ENCODE data around the gene RHO.

Gene RHO

GRCh38 chr3:129526121-129526900, 2.1 kb upstream of the RHO start:
- Mint-ChIP-seq H3K36me3 (no peaks in the 10 kb centered on the region), H3K27me3 (no peaks in the 10 kb centered on the region), H3K27ac (no peak overlapping the region), H3K9me3 (no peaks in the 10 kb centered on the region), H3K4me1 (no peaks in the 10 kb centered on the region), H3K4me3 (no peak overlapping the region)

- Mint-ChIP-seq H3K4me3 (no peak overlapping the region), H3K27me3 (no peaks in the 10 kb centered on the region), H3K9me3 (no peaks in the 10 kb centered on the region), H3K4me1 (no peaks in the 10 kb centered on the region), H3K36me3 (no peaks in the 10 kb centered on the region), H3K27ac (no peak overlapping the region)
These were observed 1.2 kb upstream of the RHO start for GRCh38 chr3:129527262-129527661.

GRCh38 chr3:129529436-129530210, 1.2 kb downstream of the RHO start:
- H3K36me3 Mint-ChIP-seq, result no peaks in the 10 kb centered on the region
- no peaks in the 10 kb centered on the region for H3K27me3 Mint-ChIP-seq
- no peaks in the 10 kb centered on the region for H3K9me3 Mint-ChIP-seq
- H3K27ac Mint-ChIP-seq, result no peak overlapping the region
- H3K4me1 Mint-ChIP-seq, result no peaks in the 10 kb centered on the region
- H3K4me3 Mint-ChIP-seq, result no peak overlapping the region

- Mint-ChIP-seq H3K4me3 (no peak overlapping the region), H3K36me3 (no peaks in the 10 kb centered on the region)
These were observed 1.9 kb downstream of the RHO start for GRCh38 chr3:129530251-129530791.

GRCh38 chr3:129530821-129531220, 2.4 kb downstream of the RHO start:
- Mint-ChIP-seq H3K4me1 (no peaks in the 10 kb centered on the region), H3K4me3 (no peak overlapping the region), H3K27me3 (no peaks in the 10 kb centered on the region), H3K27ac (no peak overlapping the region), H3K9me3 (no peaks in the 10 kb centered on the region), H3K36me3 (no peaks in the 10 kb centered on the region)

More at GRCh38 chr3:129530251-129530791, 1.9 kb downstream of the RHO start:
- Mint-ChIP-seq H3K27ac (no peak overlapping the region), H3K27me3 (no peaks in the 10 kb centered on the region), H3K9me3 (no peaks in the 10 kb centered on the region), H3K4me1 (no peaks in the 10 kb centered on the region)

GRCh38 chr3:129531699-129532098, 3.3 kb downstream of the RHO start:
- Mint-ChIP-seq H3K27me3 (no peaks in the 10 kb centered on the region), H3K36me3 (no peaks in the 10 kb centered on the region), H3K4me1 (no peaks in the 10 kb centered on the region), H3K27ac (no peak overlapping the region), H3K9me3 (no peaks in the 10 kb centered on the region), H3K4me3 (no peak overlapping the region)

GRCh38 chr3:129532261-129532660, 3.8 kb downstream of the RHO start:
- H3K27me3 Mint-ChIP-seq, result no peaks in the 10 kb centered on the region
- no peak overlapping the region for H3K4me3 Mint-ChIP-seq
- no peak overlapping the region for H3K27ac Mint-ChIP-seq
- H3K4me1 Mint-ChIP-seq, result no peaks in the 10 kb centered on the region
- H3K36me3 Mint-ChIP-seq, result no peaks in the 10 kb centered on the region
- no peaks in the 10 kb centered on the region for H3K9me3 Mint-ChIP-seq

GRCh38 chr3:129533406-129533805, 5.0 kb downstream of the RHO start:
- Mint-ChIP-seq H3K36me3 (no peaks in the 10 kb centered on the region), H3K27me3 (no peaks in the 10 kb centered on the region), H3K27ac (no peak overlapping the region), H3K4me3 (no peak overlapping the region), H3K9me3 (no peaks in the 10 kb centered on the region), H3K4me1 (no peaks in the 10 kb centered on the region)

- Mint-ChIP-seq H3K9me3 (no peaks in the 10 kb centered on the region), H3K4me1 (no peaks in the 10 kb centered on the region), H3K27ac (no peak overlapping the region), H3K4me3 (no peak overlapping the region), H3K27me3 (no peaks in the 10 kb centered on the region), H3K36me3 (no peaks in the 10 kb centered on the region)
These were observed 6.1 kb downstream of the RHO start for GRCh38 chr3:129534428-129535027.

- Mint-ChIP-seq H3K36me3 (no peaks in the 10 kb centered on the region), H3K4me1 (no peaks in the 10 kb centered on the region), H3K27ac (no peak overlapping the region), H3K4me3 (no peak overlapping the region), H3K9me3 (no peaks in the 10 kb centered on the region), H3K27me3 (no peaks in the 10 kb centered on the region)
These were observed 6.6 kb downstream of the RHO start for GRCh38 chr3:129535075-129535474.

GRCh38 chr3:129536374-129536667, 7.9 kb downstream of the RHO start:
- H3K9me3 Mint-ChIP-seq, result no peaks in the 10 kb centered on the region
- H3K4me3 Mint-ChIP-seq, result no peak overlapping the region
- H3K27me3 Mint-ChIP-seq, result no peaks in the 10 kb centered on the region
- no peaks in the 10 kb centered on the region for H3K4me1 Mint-ChIP-seq
- no peaks in the 10 kb centered on the region for H3K36me3 Mint-ChIP-seq
- H3K27ac Mint-ChIP-seq, result no peak overlapping the region

- Mint-ChIP-seq H3K4me1 (no peaks in the 10 kb centered on the region), H3K4me3 (no peak overlapping the region), H3K36me3 (no peaks in the 10 kb centered on the region), H3K9me3 (no peaks in the 10 kb centered on the region), H3K27me3 (no peaks in the 10 kb centered on the region), H3K27ac (no peak overlapping the region)
These were observed 8.4 kb downstream of the RHO start for GRCh38 chr3:129536804-129537203.

GRCh38 chr3:129539206-129539605, 10.8 kb downstream of the RHO start:
- Mint-ChIP-seq H3K4me1 (no peaks in the 10 kb centered on the region), H3K27ac (no peak overlapping the region), H3K9me3 (no peaks in the 10 kb centered on the region), H3K36me3 (no peaks in the 10 kb centered on the region), H3K4me3 (no peak overlapping the region), H3K27me3 (no peaks in the 10 kb centered on the region)

- Mint-ChIP-seq H3K27ac (no peak overlapping the region), H3K36me3 (no peaks in the 10 kb centered on the region), H3K4me1 (no peaks in the 10 kb centered on the region), H3K9me3 (no peaks in the 10 kb centered on the region), H3K27me3 (no peaks in the 10 kb centered on the region), H3K4me3 (no peak overlapping the region)
These were observed 12.5 kb downstream of the RHO start for GRCh38 chr3:129540776-129541516.

GRCh38 chr3:129542747-129543146, 14.3 kb downstream of the RHO start:
- Mint-ChIP-seq H3K4me3 (no peak overlapping the region), H3K27me3 (no peaks in the 10 kb centered on the region)

More at GRCh38 chr3:129542747-129543146, 14.3 kb downstream of the RHO start:
- H3K9me3 Mint-ChIP-seq, result no peaks in the 10 kb centered on the region
- no peak overlapping the region for H3K27ac Mint-ChIP-seq
- H3K36me3 Mint-ChIP-seq, result no peaks in the 10 kb centered on the region
- no peaks in the 10 kb centered on the region for H3K4me1 Mint-ChIP-seq
